Hematopoietic multipotent progenitor cell treated with erythropoietin and hydrocortisone succinate and interleukin-3 and kit ligand, for 8 days (in vitro differentiated cells): ENCODE data around the gene CYFIP1.

ENCODE experiments used
- DNase-seq: peaks from one replicate; pipeline ENCODE4 v3.0.0-alpha.2; 2015

CYFIP1 gene

GRCh38 chr15:22915866-22916515, 64.2 kb downstream of the CYFIP1 start:
- DNase-seq = no peak

DNA sequence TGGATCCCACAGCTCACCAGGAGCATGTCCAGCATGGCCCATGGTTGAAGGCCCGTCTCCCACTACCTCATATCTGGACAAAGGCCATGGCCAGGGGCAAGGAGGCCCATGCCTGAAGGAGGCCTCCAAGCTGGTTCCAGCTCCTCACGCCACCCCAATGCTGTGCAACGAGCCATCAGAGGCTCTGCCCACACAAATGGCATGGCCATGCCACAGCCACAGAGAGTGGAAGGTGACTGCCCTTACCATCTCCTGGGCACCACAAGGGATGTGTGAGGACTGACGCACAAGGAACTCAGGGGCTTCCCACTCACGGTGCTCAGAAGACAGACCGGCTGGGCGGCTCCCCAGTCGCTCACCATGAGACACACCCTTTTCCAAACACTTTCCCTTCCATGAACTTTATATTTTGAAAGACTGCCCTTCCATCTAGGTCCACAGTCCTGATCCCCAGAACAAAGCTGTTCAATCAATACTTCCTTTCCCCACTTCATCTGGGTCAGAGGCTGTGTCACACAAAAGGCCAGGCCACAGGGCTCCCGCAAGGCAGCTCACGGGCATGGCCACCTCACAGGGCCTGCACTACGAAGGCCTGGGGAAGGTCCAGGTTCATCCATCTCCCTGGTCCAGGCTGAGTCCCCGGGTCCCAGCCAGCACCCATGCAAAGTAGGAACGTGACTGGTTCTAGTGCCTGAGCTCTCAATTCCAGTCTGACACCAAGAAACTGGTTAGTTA, 66.4 kb downstream of the CYFIP1 start:
- DNase-seq = no peak

- no peak for DNase-seq
These were observed 67.9 kb downstream of the CYFIP1 start for GRCh38 chr15:22912256-22912655.

GRCh38 chr15:22911306-22911705, 68.9 kb downstream of the CYFIP1 start:
- DNase-seq = no peak

DNA sequence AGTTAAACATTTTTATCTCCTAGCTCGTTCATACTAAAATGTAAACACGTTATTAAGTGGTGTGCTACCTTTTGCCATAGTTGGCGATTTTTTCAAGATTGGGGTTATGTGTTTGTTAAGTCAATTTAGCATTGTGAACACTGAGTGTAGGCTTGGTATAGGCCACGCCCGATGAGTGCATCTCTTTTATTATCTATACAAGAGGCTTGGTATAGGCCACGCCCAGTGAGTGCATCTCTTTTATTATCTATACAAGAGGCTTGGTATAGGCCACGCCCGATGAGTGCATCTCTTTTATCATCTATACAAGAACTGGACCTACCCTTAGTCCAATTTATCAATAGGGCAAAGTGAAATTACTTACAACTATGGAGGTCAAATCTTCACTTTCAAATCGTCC, 71.3 kb downstream of the CYFIP1 start:
- peak; percentile 67 for DNase-seq

- DNase-seq = no peak
These were observed 72.8 kb downstream of the CYFIP1 start for GRCh38 chr15:22907161-22907950.

- no peak for DNase-seq
These were observed 75.4 kb downstream of the CYFIP1 start for GRCh38 chr15:22904736-22905135.

- DNase-seq = no peak
These were observed 76.1 kb downstream of the CYFIP1 start for GRCh38 chr15:22903961-22904534.

GRCh38 chr15:22903427-22903826, 76.7 kb downstream of the CYFIP1 start:
- no peak for DNase-seq

- no peak for DNase-seq
These were observed 77.2 kb downstream of the CYFIP1 start for GRCh38 chr15:22902981-22903380.

DNA sequence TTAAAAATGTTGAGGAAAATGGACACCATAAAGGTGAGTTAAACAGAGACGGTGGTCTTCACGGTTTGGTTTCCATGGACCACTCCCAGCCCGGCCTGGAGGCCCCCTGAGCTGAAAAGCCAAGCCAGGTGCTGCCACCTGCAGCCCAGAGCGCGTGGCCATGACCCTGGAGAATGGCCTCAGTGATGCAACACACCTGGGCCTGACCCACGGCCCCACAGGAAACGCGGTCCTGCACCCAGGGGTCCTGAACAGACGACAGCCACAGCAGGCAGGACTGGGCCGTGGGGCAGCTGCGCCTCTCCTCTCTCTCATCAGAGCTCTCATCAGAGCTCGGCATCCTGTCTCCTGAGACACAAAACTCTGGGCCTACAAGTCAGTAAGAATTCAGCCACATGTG, 77.6 kb downstream of the CYFIP1 start:
- no peak for DNase-seq

GRCh38 chr15:22902046-22902445, 78.1 kb downstream of the CYFIP1 start:
- no peak for DNase-seq

DNA sequence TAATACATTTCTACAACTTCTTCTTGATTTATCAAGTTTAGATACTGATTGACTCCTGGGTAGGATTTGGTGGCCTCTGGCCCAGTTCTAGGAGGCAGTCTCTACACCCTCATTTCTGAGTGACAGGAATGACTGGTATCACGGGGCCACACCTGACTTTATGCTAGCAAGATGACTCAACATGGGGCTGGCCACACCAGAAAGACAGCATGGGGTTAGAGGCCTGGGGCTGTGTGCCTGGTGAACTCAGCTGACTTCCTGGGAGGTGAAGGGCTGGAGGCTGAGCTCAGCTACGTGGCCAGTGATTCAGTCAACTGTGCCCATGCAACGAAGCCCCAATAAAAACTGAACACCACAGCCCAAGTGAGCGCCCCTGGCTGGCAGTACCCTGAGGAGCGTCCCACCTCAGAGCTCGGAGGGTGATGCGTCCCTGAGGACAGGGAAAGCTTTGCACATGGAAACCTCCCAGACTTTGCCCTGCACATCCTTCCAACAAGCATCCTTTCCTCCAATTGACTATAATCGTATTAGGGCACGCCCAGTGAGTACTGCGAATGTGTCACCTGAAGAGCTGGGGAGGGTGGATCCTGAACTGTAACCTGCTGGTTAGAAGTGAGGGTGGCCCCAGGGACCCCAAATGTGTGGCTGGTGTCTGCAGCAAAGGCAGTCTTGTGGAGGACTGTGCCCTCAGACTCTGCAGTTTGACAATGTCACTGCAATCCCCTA, 84.5 kb downstream of the CYFIP1 start:
- DNase-seq = peak; percentile 26

GRCh38 chr15:22893881-22894280, 86.3 kb downstream of the CYFIP1 start:
- DNase-seq = no peak

- no peak for DNase-seq
These were observed 87.1 kb downstream of the CYFIP1 start for GRCh38 chr15:22893081-22893480.

DNA sequence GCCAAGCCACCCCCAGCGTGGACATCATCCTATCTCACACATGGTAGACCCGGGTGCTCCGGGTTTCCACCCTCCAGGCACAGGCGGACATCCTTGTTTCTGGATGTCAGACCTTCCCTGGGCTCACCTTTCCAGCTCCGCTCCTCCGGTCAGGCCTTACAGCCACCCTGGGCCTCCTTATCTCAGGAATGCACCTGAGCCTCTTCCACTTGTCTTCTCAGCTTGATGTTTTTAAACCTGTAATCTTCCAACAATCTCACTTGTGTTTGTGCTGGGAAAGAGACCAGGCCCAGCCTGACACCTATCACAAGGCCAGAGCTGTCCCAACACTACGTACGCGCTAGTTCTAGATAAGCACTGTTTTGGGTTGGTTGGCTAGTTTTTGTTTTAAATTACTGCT, 87.8 kb downstream of the CYFIP1 start:
- no peak for DNase-seq

- no peak for DNase-seq
These were observed 88.5 kb downstream of the CYFIP1 start for GRCh38 chr15:22891426-22892210.

DNA sequence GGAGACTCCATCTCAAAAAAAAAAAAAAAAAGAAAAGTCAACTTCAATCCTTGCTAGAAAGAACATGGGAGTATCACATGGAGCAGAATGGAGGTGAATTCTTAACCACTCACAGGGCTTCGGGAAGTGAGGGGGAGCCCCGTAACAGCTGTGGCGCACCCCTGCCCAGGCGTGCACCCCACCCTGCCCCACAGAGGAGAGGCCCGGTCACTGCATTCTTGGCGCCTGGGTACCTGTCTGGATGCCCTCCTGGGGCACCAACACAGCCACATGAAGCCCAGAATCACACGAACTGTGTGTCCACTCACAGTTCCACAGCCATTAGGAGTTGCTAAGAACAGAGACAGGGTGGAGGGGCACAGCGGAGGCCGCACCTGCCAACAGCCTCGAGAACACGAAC, 89.9 kb downstream of the CYFIP1 start:
- no peak for DNase-seq

DNA sequence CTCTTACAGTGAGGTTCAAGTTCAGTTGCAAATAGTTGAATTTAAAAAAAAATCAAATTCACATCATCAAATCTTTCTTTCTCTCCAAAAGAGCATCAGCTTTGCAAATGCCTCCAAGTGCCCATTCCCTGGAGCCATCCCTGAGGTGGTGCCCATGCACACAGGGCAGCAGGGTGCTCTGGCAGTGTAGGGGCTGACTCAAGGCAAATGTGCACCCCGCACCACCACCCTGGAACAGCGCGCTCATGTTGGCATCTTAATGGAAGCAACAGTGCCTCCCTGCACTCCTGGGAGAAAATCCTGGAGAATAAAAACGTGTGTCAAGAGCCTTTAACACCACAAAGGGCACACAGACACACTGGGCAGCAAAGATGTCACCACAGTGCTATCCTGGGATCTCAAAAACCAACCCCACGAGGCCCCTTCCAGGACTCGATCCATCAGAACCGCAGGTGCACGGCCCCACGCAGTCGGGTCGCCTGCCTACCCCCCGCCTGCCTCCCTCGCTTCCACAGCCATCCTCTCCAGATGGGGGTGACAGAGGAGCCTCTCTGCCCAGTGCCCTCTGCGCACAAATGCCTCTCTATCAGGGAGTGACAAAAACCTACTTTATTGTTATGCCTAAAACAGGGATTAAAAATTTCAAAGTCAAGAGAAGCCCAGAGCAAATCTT, 90.9 kb downstream of the CYFIP1 start:
- no peak for DNase-seq

DNA sequence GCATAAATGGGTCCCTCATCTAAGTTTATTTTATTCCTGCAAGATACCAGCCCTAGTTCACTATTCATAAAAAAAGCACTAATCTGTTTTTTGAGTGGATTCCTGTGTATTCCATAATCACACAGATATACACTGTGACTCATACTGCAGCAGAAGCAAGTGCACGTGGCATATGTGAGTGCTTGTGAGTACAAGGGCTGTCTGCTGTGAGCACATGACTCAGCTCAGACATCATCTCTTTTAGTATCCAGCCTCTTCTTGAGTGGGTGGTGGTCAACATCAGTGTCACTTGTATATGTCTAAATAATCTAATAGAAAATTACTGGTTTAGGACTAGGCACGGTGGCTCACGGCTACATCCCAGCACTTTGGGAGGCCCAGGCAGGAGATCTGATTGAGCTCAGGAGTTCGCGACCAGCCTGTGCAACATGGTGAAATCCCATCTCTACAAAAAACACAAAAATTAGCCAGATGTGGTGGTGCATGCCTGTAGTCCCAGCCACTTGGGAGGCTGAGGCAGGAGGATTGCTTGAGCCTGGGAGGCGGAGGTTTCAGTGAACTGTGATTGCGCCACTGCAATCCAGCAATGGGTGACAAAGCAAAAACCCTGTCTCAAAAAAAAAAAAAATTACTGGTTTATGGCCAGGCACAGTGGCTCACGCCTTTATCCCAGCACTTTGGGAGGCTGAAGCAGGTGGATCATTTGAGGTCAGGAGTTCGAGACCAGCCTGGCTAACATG, 91.9 kb downstream of the CYFIP1 start:
- no peak for DNase-seq
